B cell (primary cell): ENCODE measurements around the gene GCAT.

Source experiments
- EZH2 ChIP-seq: IDR thresholded peaks from 2 replicates; pipeline ENCODE4 v1.6.1; 2012; ENCODE audit warnings: borderline replicate concordance, low read depth, mild to moderate bottlenecking, moderate library complexity, low read length; ENCODE audit not compliant: insufficient read depth, poor library complexity, severe bottlenecking
- TF ChIP-seq, protein P1 (sequence below): fragments of 200-600 bp; IDR thresholded peaks from one replicate; pipeline ENCODE4 v1.8.0; 2022; ENCODE audit warnings: antibody characterized with exemption, mild to moderate bottlenecking

DNA sequence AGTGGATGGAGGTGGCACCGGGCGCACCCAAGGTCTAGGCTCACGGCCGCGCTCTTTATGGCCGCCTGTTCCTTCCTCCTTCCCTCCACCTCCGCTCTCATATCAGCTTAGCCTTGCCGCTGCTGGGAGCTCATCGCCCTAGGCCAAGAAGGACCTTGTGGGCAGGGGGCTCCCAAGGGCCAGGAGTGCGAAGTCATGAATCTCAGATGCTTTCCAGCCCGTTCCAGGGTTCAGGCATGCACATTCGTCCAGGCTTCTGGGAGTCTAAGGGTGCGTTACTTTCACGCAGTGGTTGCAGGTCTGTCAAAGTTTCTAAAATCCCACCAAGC is 11.3 kb downstream of the GCAT start:
- TF ChIP-seq, protein P1, sequence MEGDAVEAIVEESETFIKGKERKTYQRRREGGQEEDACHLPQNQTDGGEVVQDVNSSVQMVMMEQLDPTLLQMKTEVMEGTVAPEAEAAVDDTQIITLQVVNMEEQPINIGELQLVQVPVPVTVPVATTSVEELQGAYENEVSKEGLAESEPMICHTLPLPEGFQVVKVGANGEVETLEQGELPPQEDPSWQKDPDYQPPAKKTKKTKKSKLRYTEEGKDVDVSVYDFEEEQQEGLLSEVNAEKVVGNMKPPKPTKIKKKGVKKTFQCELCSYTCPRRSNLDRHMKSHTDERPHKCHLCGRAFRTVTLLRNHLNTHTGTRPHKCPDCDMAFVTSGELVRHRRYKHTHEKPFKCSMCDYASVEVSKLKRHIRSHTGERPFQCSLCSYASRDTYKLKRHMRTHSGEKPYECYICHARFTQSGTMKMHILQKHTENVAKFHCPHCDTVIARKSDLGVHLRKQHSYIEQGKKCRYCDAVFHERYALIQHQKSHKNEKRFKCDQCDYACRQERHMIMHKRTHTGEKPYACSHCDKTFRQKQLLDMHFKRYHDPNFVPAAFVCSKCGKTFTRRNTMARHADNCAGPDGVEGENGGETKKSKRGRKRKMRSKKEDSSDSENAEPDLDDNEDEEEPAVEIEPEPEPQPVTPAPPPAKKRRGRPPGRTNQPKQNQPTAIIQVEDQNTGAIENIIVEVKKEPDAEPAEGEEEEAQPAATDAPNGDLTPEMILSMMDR: no peak
- no peak for TF ChIP-seq EZH2
